Coronary artery (tissue), 2 donors: ENCODE results near the gene POMC.

ENCODE experiments used
- DNase-seq: peaks from one replicate; pipeline ENCODE4 v3.0.0-alpha.2; 2017; ENCODE audit warnings: low spot score
- H3K27ac ChIP-seq, 2 donors: fragments of 200-600 bp; sonication (generic); one replicate each; pipeline ENCODE4 v1.5.1; 2016 to 2019
- H3K4me3 ChIP-seq: fragments of 200-600 bp; sonication (generic); 2 replicates; pipeline ENCODE4 v1.5.1; 2016; ENCODE audit warnings: mild to moderate bottlenecking, moderate library complexity
- TF ChIP-seq, protein P1 (sequence below): fragments of 200-600 bp; sonication (generic); IDR thresholded peaks from one replicate; pipeline ENCODE4 v1.5.1; 2019; ENCODE audit warnings: antibody characterized with exemption

The POMC gene

DNA sequence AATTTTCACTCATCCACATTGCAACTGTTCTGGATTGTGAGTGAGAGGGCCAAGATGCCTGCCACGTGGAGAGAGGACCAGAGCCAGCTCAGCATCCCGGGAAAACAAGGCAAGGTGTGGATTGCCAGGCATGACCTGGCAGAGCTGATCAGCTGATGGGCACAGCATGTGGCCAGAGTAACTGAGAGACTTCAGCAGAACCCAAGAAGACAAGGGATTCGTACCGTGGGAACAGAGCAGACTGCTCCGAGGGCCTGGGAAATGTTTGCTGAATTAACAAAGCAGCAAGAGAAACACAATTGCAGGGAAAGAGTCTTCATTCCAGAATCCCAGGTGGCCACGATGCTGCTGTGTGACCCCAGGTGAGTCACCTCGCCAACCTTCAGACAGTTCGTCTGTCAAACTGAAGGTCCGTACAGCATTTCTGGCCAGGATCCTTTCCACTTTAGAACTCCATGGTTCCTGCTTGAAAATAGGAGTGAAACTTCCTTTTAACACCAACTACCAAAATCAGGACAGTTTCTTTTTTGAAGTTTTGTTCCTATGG is 26.3 kb upstream of the POMC start:
- H3K27ac ChIP-seq: no peak overlapping the region
- TF ChIP-seq, protein P1, sequence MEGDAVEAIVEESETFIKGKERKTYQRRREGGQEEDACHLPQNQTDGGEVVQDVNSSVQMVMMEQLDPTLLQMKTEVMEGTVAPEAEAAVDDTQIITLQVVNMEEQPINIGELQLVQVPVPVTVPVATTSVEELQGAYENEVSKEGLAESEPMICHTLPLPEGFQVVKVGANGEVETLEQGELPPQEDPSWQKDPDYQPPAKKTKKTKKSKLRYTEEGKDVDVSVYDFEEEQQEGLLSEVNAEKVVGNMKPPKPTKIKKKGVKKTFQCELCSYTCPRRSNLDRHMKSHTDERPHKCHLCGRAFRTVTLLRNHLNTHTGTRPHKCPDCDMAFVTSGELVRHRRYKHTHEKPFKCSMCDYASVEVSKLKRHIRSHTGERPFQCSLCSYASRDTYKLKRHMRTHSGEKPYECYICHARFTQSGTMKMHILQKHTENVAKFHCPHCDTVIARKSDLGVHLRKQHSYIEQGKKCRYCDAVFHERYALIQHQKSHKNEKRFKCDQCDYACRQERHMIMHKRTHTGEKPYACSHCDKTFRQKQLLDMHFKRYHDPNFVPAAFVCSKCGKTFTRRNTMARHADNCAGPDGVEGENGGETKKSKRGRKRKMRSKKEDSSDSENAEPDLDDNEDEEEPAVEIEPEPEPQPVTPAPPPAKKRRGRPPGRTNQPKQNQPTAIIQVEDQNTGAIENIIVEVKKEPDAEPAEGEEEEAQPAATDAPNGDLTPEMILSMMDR: no peak
- no peak overlapping the region for H3K4me3 ChIP-seq
- DNase-seq: no peak

- H3K27ac ChIP-seq: no peak overlapping the region
- DNase-seq: no peak
- TF ChIP-seq, protein P1: no peak
- no peak overlapping the region for H3K4me3 ChIP-seq
These were observed 22.2 kb upstream of the POMC start for GRCh38 chr2:25190536-25190935.

GRCh38 chr2:25188405-25188804 is 20.0 kb upstream of the POMC start:
- H3K27ac ChIP-seq: no peak overlapping the region
- DNase-seq: no peak
- H3K4me3 ChIP-seq: no peak overlapping the region
- TF ChIP-seq, protein P1: no peak

GRCh38 chr2:25187729-25188350 is 19.5 kb upstream of the POMC start:
- TF ChIP-seq, protein P1: no peak
- DNase-seq: no peak
- no peak overlapping the region for H3K4me3 ChIP-seq
- H3K27ac ChIP-seq: no peak overlapping the region

- TF ChIP-seq, protein P1: no peak
- no peak for DNase-seq
- Histone ChIP-seq H3K27ac (no peak overlapping the region), H3K4me3 (no peak overlapping the region)
These were observed 15.9 kb upstream of the POMC start for GRCh38 chr2:25184254-25184653.

DNA sequence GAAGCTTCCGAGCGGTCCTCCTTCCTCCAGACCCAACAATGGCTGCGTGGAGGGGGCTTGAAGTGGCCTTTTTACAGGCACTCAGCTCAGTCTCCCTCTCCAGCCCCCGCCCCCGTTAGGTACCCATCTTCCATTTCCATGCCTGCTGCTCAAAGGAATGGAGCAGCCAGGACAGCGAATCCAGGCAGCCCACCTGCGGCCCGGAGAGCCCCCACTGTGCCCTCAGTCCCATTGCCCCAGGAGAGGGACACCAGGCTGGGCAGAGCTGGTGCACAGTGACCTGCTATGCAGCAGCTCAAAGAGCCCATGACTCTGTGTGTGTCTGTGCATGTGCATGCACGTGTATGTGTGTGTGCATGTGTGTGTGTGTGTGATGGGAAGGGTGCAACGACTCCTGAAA is 10.6 kb upstream of the POMC start:
- DNase-seq: no peak
- no peak overlapping the region for H3K4me3 ChIP-seq
- TF ChIP-seq, protein P1: no peak
- no peak overlapping the region for H3K27ac ChIP-seq

- no peak overlapping the region for H3K27ac ChIP-seq
- no peak overlapping the region for H3K4me3 ChIP-seq
- TF ChIP-seq, protein P1: no peak
- DNase-seq: no peak
These were observed 8.8 kb upstream of the POMC start for GRCh38 chr2:25177211-25177611.
